Measurements from ENCODE around the gene SSC5D. TPM values are rescaled to one million over a fixed set of nuclear protein-coding genes. Genes with fewer than 3 reads are reported as not detected.

The SSC5D gene
- polyA plus RNA-seq, 3 donors: 0.08 TPM; not detected in 2

GRCh38 chr19:55539090-55539984 lies 51.1 kb downstream of the SSC5D start:
- WGBS (ENCODE audit: insufficient coverage): 96% methylated on average over 29 of the region's 33 CpGs
- intact Hi-C loops (cut with micrococcal nuclease): no loop called here
- no peak overlapping the region for H3K4me3 Mint-ChIP-seq

GRCh38 chr19:55540619-55541018 lies 52.4 kb downstream of the SSC5D start:
- H3K36me3 ChIP-seq (replicated peaks in 1 of 2; ENCODE audit: control insufficient read depth in 1 of 2, insufficient read depth in 2 of 2, low read length in 2 of 2): no peaks in the 10 kb centered on the region
- H3K4me3 ChIP-seq (replicated peaks in 1 of 3; ENCODE audit: low read depth in 2 of 3, low read length in 3 of 3): no peak overlapping the region
- no peaks in the 10 kb centered on the region for H3K9me3 ChIP-seq (replicated peaks in 1 of 2; ENCODE audit: control insufficient read depth in 1 of 2, insufficient read depth in 1 of 2, low read length in 2 of 2)
- no peak for DNase-seq
- peaks cover 0 to 5% (median 0%) of the 10 kb centered on the region in 7 donors for H3K9me3 Mint-ChIP-seq
- H3K27ac Mint-ChIP-seq: no peak overlapping the region
- TF ChIP-seq CTCF (IDR thresholded peaks at IDR 0.05): no peak
- H3K9ac ChIP-seq (ENCODE audit: insufficient read depth, low read length, poor library complexity, severe bottlenecking): no peak overlapping the region
- no peak overlapping the region for H3K27ac ChIP-seq (ENCODE audit: low read depth in 1 of 2, low read length in 2 of 2)
- H3K27me3 Mint-ChIP-seq (ENCODE audit: low read depth in 3 of 3): peaks cover 4 to 9% (median 5%) of the 10 kb centered on the region in 3 donors
- WGBS (ENCODE audit: insufficient coverage): 96% methylated on average over 7 of the region's 10 CpGs
- peaks cover 2% of the 10 kb centered on the region for H3K4me1 Mint-ChIP-seq
- no peaks in the 10 kb centered on the region for H3K27me3 ChIP-seq (ENCODE audit: control insufficient read depth in 2 of 2, insufficient read depth in 2 of 2, low read length in 2 of 2)
- no peaks in the 10 kb centered on the region for H3K36me3 Mint-ChIP-seq
- intact Hi-C loops (cut with micrococcal nuclease): no loop called here
- no peak overlapping the region for H3K4me3 Mint-ChIP-seq
- no peaks in the 10 kb centered on the region for H3K79me2 ChIP-seq (ENCODE audit: insufficient read depth, low read length)
- H4K20me1 ChIP-seq (ENCODE audit: insufficient read depth, low read length): no peaks in the 10 kb centered on the region
- H3K4me1 ChIP-seq (ENCODE audit: control insufficient read depth in 1 of 2, insufficient read depth in 2 of 2, low read length in 2 of 2): no peaks in the 10 kb centered on the region
- H3K4me2 ChIP-seq (replicated peaks; ENCODE audit: extremely low read depth, low read length, poor library complexity, severe bottlenecking): no peak overlapping the region
- no peak overlapping the region for H2AFZ ChIP-seq (ENCODE audit: insufficient read depth, low read depth, low read length, poor library complexity, severe bottlenecking)

More at GRCh38 chr19:55539090-55539984, 51.1 kb downstream of the SSC5D start:
- Histone ChIP-seq H3K4me2 (replicated peaks; ENCODE audit: extremely low read depth, low read length, poor library complexity, severe bottlenecking) (no peak overlapping the region), H3K27me3 (ENCODE audit: control insufficient read depth in 2 of 2, insufficient read depth in 2 of 2, low read length in 2 of 2) (no peaks in the 10 kb centered on the region), H3K4me1 (ENCODE audit: control insufficient read depth in 1 of 2, insufficient read depth in 2 of 2, low read length in 2 of 2) (no peaks in the 10 kb centered on the region), H4K20me1 (ENCODE audit: insufficient read depth, low read length) (no peaks in the 10 kb centered on the region), H2AFZ (ENCODE audit: insufficient read depth, low read depth, low read length, poor library complexity, severe bottlenecking) (no peak overlapping the region), H3K27ac (ENCODE audit: low read depth in 1 of 2, low read length in 2 of 2) (no peak overlapping the region), H3K4me3 (replicated peaks in 1 of 3; ENCODE audit: low read depth in 2 of 3, low read length in 3 of 3) (no peak overlapping the region), H3K36me3 (replicated peaks in 1 of 2; ENCODE audit: control insufficient read depth in 1 of 2, insufficient read depth in 2 of 2, low read length in 2 of 2) (no peaks in the 10 kb centered on the region), H3K9ac (ENCODE audit: insufficient read depth, low read length, poor library complexity, severe bottlenecking) (no peak overlapping the region), H3K9me3 (replicated peaks in 1 of 2; ENCODE audit: control insufficient read depth in 1 of 2, insufficient read depth in 1 of 2, low read length in 2 of 2) (no peaks in the 10 kb centered on the region), H3K79me2 (ENCODE audit: insufficient read depth, low read length) (no peaks in the 10 kb centered on the region)
- Mint-ChIP-seq H3K27ac (no peak overlapping the region), H3K27me3 (ENCODE audit: low read depth in 3 of 3) (peaks cover 1 to 4% (median 3%) of the 10 kb centered on the region in 3 donors), H3K36me3 (no peaks in the 10 kb centered on the region), H3K4me1 (peaks cover 2% of the 10 kb centered on the region), H3K9me3 (peaks cover 0 to 5% (median 0%) of the 10 kb centered on the region in 7 donors)
- DNase-seq: no peak
- TF ChIP-seq CTCF (IDR thresholded peaks at IDR 0.05): no peak
